Measurements from ENCODE around the gene CKS2. TPM values are rescaled to one million over a fixed set of nuclear protein-coding genes. Genes with fewer than 3 reads are reported as not detected.

The CKS2 gene
- total RNA-seq, 3 donors from 2014 or later (not counting 1 experiment from before 2014, with no cell fraction given) = 11.4 to 18.3 (median 16.4) TPM

GRCh38 chr9:89363921-89364665 is 53.1 kb downstream of the CKS2 start:
- no peaks in the 10 kb centered on the region for H3K27me3 ChIP-seq (ENCODE audit: control insufficient read depth, insufficient read depth, low read length)
- H3K36me3 Mint-ChIP-seq = peaks cover 18% of the 10 kb centered on the region
- H3K27ac ChIP-seq (ENCODE audit: low read length) = no peak overlapping the region
- H3K27me3 Mint-ChIP-seq (ENCODE audit: low read depth in 2 of 2) = no peaks in the 10 kb centered on the region
- DNase-seq (no peak), ATAC-seq (no peak)
- H3K9me3 ChIP-seq (ENCODE audit: control insufficient read depth, insufficient read depth, low read length) = no peaks in the 10 kb centered on the region
- H3K27ac Mint-ChIP-seq = peak overlapping the region in 1 of 2 donors; percentile 33
- 95% methylated on average over 9 of the region's 9 CpGs for WGBS (ENCODE audit: insufficient coverage)
- intact Hi-C loops (cut with micrococcal nuclease) = no loop called here
- TF ChIP-seq, protein P1, sequence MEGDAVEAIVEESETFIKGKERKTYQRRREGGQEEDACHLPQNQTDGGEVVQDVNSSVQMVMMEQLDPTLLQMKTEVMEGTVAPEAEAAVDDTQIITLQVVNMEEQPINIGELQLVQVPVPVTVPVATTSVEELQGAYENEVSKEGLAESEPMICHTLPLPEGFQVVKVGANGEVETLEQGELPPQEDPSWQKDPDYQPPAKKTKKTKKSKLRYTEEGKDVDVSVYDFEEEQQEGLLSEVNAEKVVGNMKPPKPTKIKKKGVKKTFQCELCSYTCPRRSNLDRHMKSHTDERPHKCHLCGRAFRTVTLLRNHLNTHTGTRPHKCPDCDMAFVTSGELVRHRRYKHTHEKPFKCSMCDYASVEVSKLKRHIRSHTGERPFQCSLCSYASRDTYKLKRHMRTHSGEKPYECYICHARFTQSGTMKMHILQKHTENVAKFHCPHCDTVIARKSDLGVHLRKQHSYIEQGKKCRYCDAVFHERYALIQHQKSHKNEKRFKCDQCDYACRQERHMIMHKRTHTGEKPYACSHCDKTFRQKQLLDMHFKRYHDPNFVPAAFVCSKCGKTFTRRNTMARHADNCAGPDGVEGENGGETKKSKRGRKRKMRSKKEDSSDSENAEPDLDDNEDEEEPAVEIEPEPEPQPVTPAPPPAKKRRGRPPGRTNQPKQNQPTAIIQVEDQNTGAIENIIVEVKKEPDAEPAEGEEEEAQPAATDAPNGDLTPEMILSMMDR (IDR thresholded peaks at IDR 0.05) = no peak
- no peak overlapping the region for H3K4me3 Mint-ChIP-seq
- H3K9me3 Mint-ChIP-seq = no peaks in the 10 kb centered on the region
- H3K36me3 ChIP-seq (ENCODE audit: control insufficient read depth, insufficient read depth, low read length) = peaks cover 31% of the 10 kb centered on the region
- peaks cover 12 to 18% of the 10 kb centered on the region in 2 donors for H3K4me1 Mint-ChIP-seq
- no peaks in the 10 kb centered on the region for H3K4me1 ChIP-seq (ENCODE audit: control insufficient read depth, insufficient read depth, low read length)
- no peak overlapping the region for H3K4me3 ChIP-seq (ENCODE audit: low read length)

DNA sequence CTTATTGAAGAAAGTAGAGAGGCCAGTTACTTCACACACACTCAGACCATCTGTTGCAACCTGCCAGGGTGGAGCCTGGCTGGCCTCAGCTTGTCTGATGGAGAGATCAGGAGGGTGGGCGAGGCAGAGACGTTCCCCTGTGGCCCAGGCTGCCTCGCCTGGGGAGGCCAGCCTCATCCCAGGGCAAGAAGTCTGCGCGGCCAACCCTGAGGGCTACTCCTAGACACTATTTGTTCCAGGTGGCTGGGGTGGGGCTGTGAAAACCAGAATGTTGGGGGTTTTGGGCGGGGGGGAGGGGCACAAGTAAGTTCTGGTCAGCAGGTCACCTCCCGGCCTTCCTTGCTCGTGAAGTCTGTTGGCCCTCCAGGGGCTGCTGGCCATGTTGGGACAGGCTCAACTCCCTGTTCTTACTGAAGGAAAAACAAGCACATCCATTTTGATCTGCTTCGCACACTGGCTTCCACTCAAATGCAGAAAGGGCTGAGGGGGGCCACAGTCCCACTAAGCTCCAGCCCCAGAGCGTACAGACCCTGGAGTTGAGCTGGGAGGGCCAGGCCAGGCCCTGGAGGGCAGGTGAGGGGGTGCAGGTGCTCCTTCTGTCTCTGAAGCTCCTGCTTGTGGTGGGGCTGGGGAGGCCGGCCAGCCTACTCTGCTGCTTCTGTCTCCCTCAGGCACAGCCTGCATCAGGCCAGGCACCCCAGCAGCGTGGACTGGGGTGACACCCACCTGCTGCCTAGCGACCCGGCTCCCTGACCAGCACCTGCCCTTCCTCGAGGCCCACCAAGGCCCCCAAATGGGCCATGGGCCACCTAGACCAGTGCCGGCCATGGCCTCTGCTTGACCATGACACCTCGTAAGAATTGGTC is 53.9 kb downstream of the CKS2 start:
- Histone ChIP-seq H3K27me3 (ENCODE audit: control insufficient read depth, insufficient read depth, low read length) (no peaks in the 10 kb centered on the region), H3K27ac (ENCODE audit: low read length) (no peak overlapping the region), H3K36me3 (ENCODE audit: control insufficient read depth, insufficient read depth, low read length) (peaks cover 26% of the 10 kb centered on the region), H3K9me3 (ENCODE audit: control insufficient read depth, insufficient read depth, low read length) (no peaks in the 10 kb centered on the region), H3K4me3 (ENCODE audit: low read length) (no peak overlapping the region), H3K4me1 (ENCODE audit: control insufficient read depth, insufficient read depth, low read length) (no peaks in the 10 kb centered on the region)
- peaks cover 18% of the 10 kb centered on the region for H3K36me3 Mint-ChIP-seq
- no peaks in the 10 kb centered on the region for H3K9me3 Mint-ChIP-seq
- 91% methylated on average over 17 of the region's 17 CpGs for WGBS (ENCODE audit: insufficient coverage)
- H3K4me3 Mint-ChIP-seq = no peak overlapping the region
- peak overlapping the region in 1 of 2 donors; percentile 56 for H3K27ac Mint-ChIP-seq
- TF ChIP-seq, protein P1 (IDR thresholded peaks at IDR 0.05) = no peak
- intact Hi-C loops (cut with micrococcal nuclease) = no loop called here
- ATAC-seq (peak in 1 of 3 donors; percentile 10), DNase-seq (no peak)
- no peaks in the 10 kb centered on the region for H3K27me3 Mint-ChIP-seq (ENCODE audit: low read depth in 2 of 2)
- H3K4me1 Mint-ChIP-seq = peaks cover 10 to 15% of the 10 kb centered on the region in 2 donors

DNA sequence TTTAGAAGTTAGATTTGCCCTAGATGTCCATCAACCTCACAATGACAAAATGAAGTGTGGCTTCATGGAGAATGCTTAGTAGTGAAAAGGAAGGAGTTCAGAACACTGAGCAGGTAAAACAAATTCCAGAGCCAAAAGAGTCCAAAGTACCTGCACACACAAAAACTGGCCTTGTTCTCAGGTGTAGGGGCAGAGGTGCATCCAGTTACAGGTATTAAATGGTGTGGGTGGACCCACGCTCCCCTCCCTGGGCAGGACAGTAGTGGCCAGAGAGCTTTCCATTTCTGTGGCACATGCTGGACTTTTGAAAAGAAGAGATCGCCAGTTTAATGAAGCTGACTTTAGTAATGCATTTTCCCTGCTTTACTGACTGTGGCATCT is 54.5 kb downstream of the CKS2 start:
- Histone ChIP-seq H3K27ac (ENCODE audit: low read length) (no peak overlapping the region), H3K27me3 (ENCODE audit: control insufficient read depth, insufficient read depth, low read length) (no peaks in the 10 kb centered on the region), H3K36me3 (ENCODE audit: control insufficient read depth, insufficient read depth, low read length) (peaks cover 20% of the 10 kb centered on the region), H3K4me1 (ENCODE audit: control insufficient read depth, insufficient read depth, low read length) (peaks cover 4% of the 10 kb centered on the region), H3K4me3 (ENCODE audit: low read length) (no peak overlapping the region), H3K9me3 (ENCODE audit: control insufficient read depth, insufficient read depth, low read length) (no peaks in the 10 kb centered on the region)
- 96% methylated on average over 2 of the region's 2 CpGs for WGBS (ENCODE audit: insufficient coverage)
- Mint-ChIP-seq H3K36me3 (peaks cover 12% of the 10 kb centered on the region), H3K4me3 (no peak overlapping the region), H3K27ac (peak overlapping the region in 1 of 2 donors; percentile 56), H3K27me3 (ENCODE audit: low read depth in 2 of 2) (no peaks in the 10 kb centered on the region), H3K9me3 (no peaks in the 10 kb centered on the region), H3K4me1 (peaks cover 7 to 11% of the 10 kb centered on the region in 2 donors)
- TF ChIP-seq, protein P1 (IDR thresholded peaks at IDR 0.05) = no peak
- no peak for ATAC-seq
- no peak for DNase-seq
- intact Hi-C loops (cut with micrococcal nuclease) = no loop called here

Other genes with a start within 250 kb of the CKS2 start
- under 1 TPM; 0.02 to 0.09 (median 0.08) TPM for gene SHC3, start 132.4 kb upstream of the CKS2 start, total RNA-seq
- 10 to 100 TPM; 79.5 to 95.8 (median 88.7) TPM for gene SECISBP2, start 7.3 kb downstream of the CKS2 start, total RNA-seq
- 100 to 1,000 TPM; 354 to 448 (median 420) TPM for gene SEMA4D, start 186.9 kb downstream of the CKS2 start, total RNA-seq